Kidney epithelial cell (primary cell): ENCODE data around the gene MED20. TPM values are rescaled to one million over a fixed set of nuclear protein-coding genes. Genes with fewer than 3 reads are reported as not detected.

ENCODE experiments used
- DNase-seq: peaks from one replicate; pipeline ENCODE4 v3.0.0-alpha.2; 2010; ENCODE audit warnings: low read depth
- H3K27me3 ChIP-seq: 2 replicates; pipeline ENCODE4 v1.6.0; 2011; ENCODE audit warnings: low read length; ENCODE audit not compliant: control insufficient read depth, insufficient read depth
- H3K36me3 ChIP-seq: 2 replicates; pipeline ENCODE4 v1.5.1; 2011; ENCODE audit warnings: low read length; ENCODE audit not compliant: control insufficient read depth, insufficient read depth
- H3K4me3 ChIP-seq: 2 replicates; pipeline ENCODE4 v1.5.1; 2011; ENCODE audit warnings: low read depth, mild to moderate bottlenecking, control low read depth, low read length
- total RNA-seq: library from RNA; depleted of rRNA; stranded (reverse); fragments of >200 nt; gene quantifications from 2 replicates; pipeline ENCODE4 v1.2.3, GENCODE V29; 2015
- TF ChIP-seq, protein P1 (sequence below): IDR thresholded peaks from 2 replicates; pipeline ENCODE4 v1.5.1; 2011; ENCODE audit warnings: mild to moderate bottlenecking, moderate library complexity, low read length, control low read depth, inconsistent platforms; ENCODE audit not compliant: insufficient read depth, poor library complexity, severe bottlenecking

MED20 gene
- total RNA-seq, 1 donor from 2014 or later: 21.5 TPM

- H3K4me3 ChIP-seq: peak overlapping the region; percentile 34
- H3K27me3 ChIP-seq: no peaks in the 10 kb centered on the region
- TF ChIP-seq, protein P1, sequence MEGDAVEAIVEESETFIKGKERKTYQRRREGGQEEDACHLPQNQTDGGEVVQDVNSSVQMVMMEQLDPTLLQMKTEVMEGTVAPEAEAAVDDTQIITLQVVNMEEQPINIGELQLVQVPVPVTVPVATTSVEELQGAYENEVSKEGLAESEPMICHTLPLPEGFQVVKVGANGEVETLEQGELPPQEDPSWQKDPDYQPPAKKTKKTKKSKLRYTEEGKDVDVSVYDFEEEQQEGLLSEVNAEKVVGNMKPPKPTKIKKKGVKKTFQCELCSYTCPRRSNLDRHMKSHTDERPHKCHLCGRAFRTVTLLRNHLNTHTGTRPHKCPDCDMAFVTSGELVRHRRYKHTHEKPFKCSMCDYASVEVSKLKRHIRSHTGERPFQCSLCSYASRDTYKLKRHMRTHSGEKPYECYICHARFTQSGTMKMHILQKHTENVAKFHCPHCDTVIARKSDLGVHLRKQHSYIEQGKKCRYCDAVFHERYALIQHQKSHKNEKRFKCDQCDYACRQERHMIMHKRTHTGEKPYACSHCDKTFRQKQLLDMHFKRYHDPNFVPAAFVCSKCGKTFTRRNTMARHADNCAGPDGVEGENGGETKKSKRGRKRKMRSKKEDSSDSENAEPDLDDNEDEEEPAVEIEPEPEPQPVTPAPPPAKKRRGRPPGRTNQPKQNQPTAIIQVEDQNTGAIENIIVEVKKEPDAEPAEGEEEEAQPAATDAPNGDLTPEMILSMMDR: no peak
- peak; percentile 87 for DNase-seq
- H3K36me3 ChIP-seq: no peaks in the 10 kb centered on the region
Measured at GRCh38 chr6:41942067-41942851, 21.3 kb upstream of the MED20 start.

- Histone ChIP-seq H3K4me3 (peak within 1 kb of the TSS; percentile 87), H3K36me3 (peaks cover 2% of the 10 kb centered on the region), H3K27me3 (no peaks in the 10 kb centered on the region)
- no peak for DNase-seq
- TF ChIP-seq, protein P1: no peak
Measured at GRCh38 chr6:41941280-41942066, 20.5 kb upstream of the MED20 start, which contains the start of gene CCND3. Gene CCND3, minus strand, starts transcription at chr6:41941808. Its CDS starts 159 bp downstream, at chr6:41941649.

- DNase-seq: no peak
- H3K4me3 ChIP-seq: peak overlapping the region; percentile 87
- peaks cover 2% of the 10 kb centered on the region for H3K36me3 ChIP-seq
- H3K27me3 ChIP-seq: no peaks in the 10 kb centered on the region
- TF ChIP-seq, protein P1: peak; percentile 14
Measured at GRCh38 chr6:41940759-41941279, 19.9 kb upstream of the MED20 start.

DNA sequence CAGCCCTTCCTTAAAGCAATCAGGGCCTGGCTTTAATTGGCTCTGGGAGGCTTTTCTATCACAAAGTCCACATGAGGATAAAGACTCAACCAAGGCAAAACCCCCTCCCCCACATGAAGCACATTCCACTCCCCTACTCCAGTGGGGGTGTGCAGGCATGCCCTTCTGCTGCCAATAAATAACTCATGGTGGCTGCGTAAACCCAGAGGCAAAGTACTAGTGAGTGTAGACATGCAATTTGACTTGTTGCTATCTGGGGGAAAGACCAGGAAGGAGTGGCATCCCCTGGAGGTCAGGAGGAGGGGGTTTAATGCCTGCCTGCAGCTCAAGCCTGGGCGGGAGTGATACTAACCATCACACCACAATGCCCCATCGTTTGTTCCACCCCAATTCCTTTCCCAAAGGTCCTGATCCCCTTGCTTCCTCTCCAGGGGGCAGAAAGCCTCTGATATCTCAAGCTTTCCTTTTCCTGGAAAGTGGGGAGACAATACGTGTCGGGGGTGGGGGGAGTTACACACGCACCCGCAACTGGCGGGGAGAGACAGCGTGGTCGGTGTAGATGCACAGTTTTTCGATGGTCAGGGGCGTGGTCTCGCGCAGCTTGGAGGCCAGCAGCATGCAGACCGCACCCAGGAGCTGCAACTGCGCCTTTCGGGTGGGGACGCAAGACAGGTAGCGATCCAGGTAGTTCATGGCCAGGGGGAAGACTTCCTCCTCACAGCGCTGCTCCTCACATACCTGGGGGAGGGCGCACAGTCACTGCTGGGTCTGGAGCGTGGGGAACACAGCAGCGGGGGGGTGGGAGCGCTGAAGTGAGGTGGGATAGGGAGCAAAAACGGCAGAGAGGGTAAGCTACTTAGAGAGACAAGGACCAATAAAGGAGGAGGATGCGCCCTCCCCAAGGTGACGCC, 19.2 kb upstream of the MED20 start:
- H3K27me3 ChIP-seq: no peaks in the 10 kb centered on the region
- TF ChIP-seq, protein P1: no peak
- H3K36me3 ChIP-seq: peaks cover 2% of the 10 kb centered on the region
- peak overlapping the region; percentile 87 for H3K4me3 ChIP-seq
- no peak for DNase-seq

- no peak for DNase-seq
- Histone ChIP-seq H3K27me3 (no peaks in the 10 kb centered on the region), H3K4me3 (no peak overlapping the region), H3K36me3 (peaks cover 2% of the 10 kb centered on the region)
- TF ChIP-seq, protein P1: no peak
Measured at GRCh38 chr6:41939176-41939847, 18.4 kb upstream of the MED20 start.
